HEK293T (cell line): Measurements from ENCODE around the gene FAF2.

Experiments used
- CTCF ChIA-PET: fragments of 350-600 bp; formaldehyde crosslinking; extraction: SDS; loops from one replicate; lab custom pipeline; 2021; ENCODE audit warnings: antibody characterized with exemption, inconsistent platforms; lab: Yijun Ruan, JAX
- POLR2A ChIA-PET: fragments of 350-600 bp; formaldehyde crosslinking; extraction: SDS; loops from one replicate; lab custom pipeline; 2020; ENCODE audit warnings: antibody characterized with exemption, inconsistent platforms; lab: Yijun Ruan, JAX
- DNase-seq: peaks from one replicate; pipeline ENCODE4 v3.0.0; 2012; ENCODE audit warnings: mixed read lengths; ENCODE audit errors: extremely low spot score
- ARNT ChIP-seq: fragments of 450-650 bp; IDR thresholded peaks from 2 replicates; pipeline ENCODE4 v1.6.1; 2017; ENCODE audit warnings: mild to moderate bottlenecking
- BHLHE40 ChIP-seq: fragments of 450-650 bp; IDR thresholded peaks from 2 replicates; pipeline ENCODE4 v1.6.1; 2016; ENCODE audit warnings: mild to moderate bottlenecking, moderate library complexity, borderline replicate concordance
- CTBP1 ChIP-seq: fragments of 450-650 bp; IDR thresholded peaks from 2 replicates; pipeline ENCODE4 v1.6.1; 2016; ENCODE audit warnings: borderline replicate concordance
- ELF4 ChIP-seq: fragments of 450-650 bp; IDR thresholded peaks from 2 replicates; pipeline ENCODE4 v1.6.1; 2017; ENCODE audit warnings: antibody characterized with exemption
- FOXA1 ChIP-seq: fragments of 450-650 bp; IDR thresholded peaks from 2 replicates; pipeline ENCODE4 v1.6.1; 2016; ENCODE audit warnings: mild to moderate bottlenecking
- FOXK2 ChIP-seq: fragments of 450-650 bp; IDR thresholded peaks from 2 replicates; pipeline ENCODE4 v1.6.1; 2016; ENCODE audit warnings: mild to moderate bottlenecking
- FOXM1 ChIP-seq: fragments of 450-650 bp; IDR thresholded peaks from 2 replicates; pipeline ENCODE4 v1.6.1; 2017; ENCODE audit warnings: mild to moderate bottlenecking, borderline replicate concordance
- HDGF ChIP-seq: fragments of 450-650 bp; IDR thresholded peaks from 2 replicates; pipeline ENCODE4 v1.6.1; 2017; ENCODE audit warnings: antibody characterized with exemption, borderline replicate concordance
- L3MBTL2 ChIP-seq: fragments of 450-650 bp; conservative IDR thresholded peaks from 2 replicates; pipeline ENCODE4 v1.6.1; 2016; ENCODE audit warnings: mild to moderate bottlenecking
- LEF1 ChIP-seq: fragments of 450-650 bp; IDR thresholded peaks from 2 replicates; pipeline ENCODE4 v1.6.1; 2017; ENCODE audit warnings: mild to moderate bottlenecking, borderline replicate concordance
- NFRKB ChIP-seq: fragments of 450-650 bp; IDR thresholded peaks from 2 replicates; pipeline ENCODE4 v1.6.1; 2016; ENCODE audit warnings: mild to moderate bottlenecking, moderate library complexity
- PKNOX1 ChIP-seq: fragments of 450-650 bp; IDR thresholded peaks from 2 replicates; pipeline ENCODE4 v1.6.1; 2016
- SP1 ChIP-seq: fragments of 450-650 bp; IDR thresholded peaks from 2 replicates; pipeline ENCODE4 v1.6.1; 2017
- SUZ12 ChIP-seq: fragments of 450-650 bp; IDR thresholded peaks from 2 replicates; pipeline ENCODE4 v1.6.1; 2016; ENCODE audit warnings: mild to moderate bottlenecking
- TARDBP ChIP-seq: fragments of 450-650 bp; IDR thresholded peaks from 2 replicates; pipeline ENCODE4 v1.6.1; 2016
- ZNF384 ChIP-seq: fragments of 450-650 bp; IDR thresholded peaks from 2 replicates; pipeline ENCODE4 v1.6.1; 2016

The FAF2 gene

GRCh38 chr5:176412517-176413254, 35.5 kb upstream of the FAF2 start:
- TF ChIP-seq PKNOX1 (0 out of 2 replicates have a peak, but pooled peaks have one; percentile 42), NFRKB (no peak), CTBP1 (no peak), HDGF (no peak), LEF1 (no peak), ZNF384 (no peak), ARNT (no peak)
- POLR2A ChIA-PET = interaction anchor here (1.2 kb wide), 1 partner anchor 125 kb away, joined by 3 read pairs; the partner anchor contains the start of gene RNF44

GRCh38 chr5:176413255-176413565, 35.0 kb upstream of the FAF2 start:
- ChIA-PET POLR2A (no interaction called here), CTCF (no interaction called here)
- TF ChIP-seq SUZ12 (no peak), BHLHE40 (no peak), LEF1 (no peak), FOXA1 (no peak), L3MBTL2 (no peak), SP1 (no peak), ZNF384 (no peak), ELF4 (no peak), CTBP1 (no peak), NFRKB (no peak), ARNT (no peak), TARDBP (no peak), FOXM1 (no peak), FOXK2 (no peak)
- DNase-seq = peak; percentile 5

More at GRCh38 chr5:176412517-176413254, 35.5 kb upstream of the FAF2 start:
- DNase-seq = no peak
- CTCF ChIA-PET = no interaction called here

- peak; percentile 4 for DNase-seq
These were observed 34.4 kb upstream of the FAF2 start for GRCh38 chr5:176413709-176414191.

GRCh38 chr5:176414704-176415103, 33.5 kb upstream of the FAF2 start:
- DNase-seq = peak; percentile 5
- ChIA-PET POLR2A (no interaction called here), CTCF (no interaction called here)
- TF ChIP-seq HDGF = no peak
- TF ChIP-seq FOXA1 = no peak
- TF ChIP-seq PKNOX1 = no peak

More at GRCh38 chr5:176413709-176414191, 34.4 kb upstream of the FAF2 start:
- POLR2A ChIA-PET = no interaction called here
- CTCF ChIA-PET = no interaction called here
- TF ChIP-seq HDGF = no peak
- no peak for TF ChIP-seq ZNF384
- TF ChIP-seq FOXM1 = no peak
- TF ChIP-seq NFRKB = no peak
- no peak for TF ChIP-seq SUZ12
- no peak for TF ChIP-seq ARNT
- no peak for TF ChIP-seq PKNOX1
- no peak for TF ChIP-seq TARDBP
- TF ChIP-seq FOXA1 = no peak
- no peak for TF ChIP-seq FOXK2
- TF ChIP-seq ELF4 = no peak
- no peak for TF ChIP-seq CTBP1
- no peak for TF ChIP-seq L3MBTL2
- TF ChIP-seq LEF1 = no peak

GRCh38 chr5:176415240-176415951, 32.8 kb upstream of the FAF2 start:
- ChIA-PET POLR2A (interaction anchor here (1.0 to 1.8 kb wide), 4 partner anchors 27 to 128 kb away, joined by 3 to 8 read pairs (median 6); partner anchors contain the start of genes FAF2, HIGD2A, KIAA1191 and NOP16), CTCF (interaction anchor here (1.7 kb wide), 1 partner anchor 32 kb away, joined by 8 read pairs; the partner anchor contains the start of gene FAF2)
- TF ChIP-seq SP1 (no peak), SUZ12 (no peak), BHLHE40 (no peak), FOXA1 (no peak), HDGF (no peak), ELF4 (no peak), LEF1 (no peak), ARNT (no peak), CTBP1 (no peak), PKNOX1 (no peak), ZNF384 (no peak), TARDBP (no peak)
- DNase-seq = peak; percentile 6
